ENCODE results near the gene ENTHD1.

- TF ChIP-seq SP1 (IDR thresholded peaks at IDR 0.05), result no peak
- no peak for TF ChIP-seq SUZ12 (IDR thresholded peaks at IDR 0.05)
Measured at GRCh38 chr22:39877079-39877845, 16.3 kb downstream of the ENTHD1 start.

All from HEK293T (cell line).